Stimulated activated CD4-positive, alpha-beta T cell treated with anti-CD3 and anti-CD28 coated beads, TNF-alpha, amount 100 ng/mL, for 24 hours (primary cell): Measurements from ENCODE around the gene E2F1.

ENCODE experiments used
- DNase-seq, 3 experiments: peaks; one replicate each; pipeline ENCODE4 v3.0.0-alpha.2; 2020; ENCODE audit warnings: low read depth in 3 of 3

E2F1 gene

DNA sequence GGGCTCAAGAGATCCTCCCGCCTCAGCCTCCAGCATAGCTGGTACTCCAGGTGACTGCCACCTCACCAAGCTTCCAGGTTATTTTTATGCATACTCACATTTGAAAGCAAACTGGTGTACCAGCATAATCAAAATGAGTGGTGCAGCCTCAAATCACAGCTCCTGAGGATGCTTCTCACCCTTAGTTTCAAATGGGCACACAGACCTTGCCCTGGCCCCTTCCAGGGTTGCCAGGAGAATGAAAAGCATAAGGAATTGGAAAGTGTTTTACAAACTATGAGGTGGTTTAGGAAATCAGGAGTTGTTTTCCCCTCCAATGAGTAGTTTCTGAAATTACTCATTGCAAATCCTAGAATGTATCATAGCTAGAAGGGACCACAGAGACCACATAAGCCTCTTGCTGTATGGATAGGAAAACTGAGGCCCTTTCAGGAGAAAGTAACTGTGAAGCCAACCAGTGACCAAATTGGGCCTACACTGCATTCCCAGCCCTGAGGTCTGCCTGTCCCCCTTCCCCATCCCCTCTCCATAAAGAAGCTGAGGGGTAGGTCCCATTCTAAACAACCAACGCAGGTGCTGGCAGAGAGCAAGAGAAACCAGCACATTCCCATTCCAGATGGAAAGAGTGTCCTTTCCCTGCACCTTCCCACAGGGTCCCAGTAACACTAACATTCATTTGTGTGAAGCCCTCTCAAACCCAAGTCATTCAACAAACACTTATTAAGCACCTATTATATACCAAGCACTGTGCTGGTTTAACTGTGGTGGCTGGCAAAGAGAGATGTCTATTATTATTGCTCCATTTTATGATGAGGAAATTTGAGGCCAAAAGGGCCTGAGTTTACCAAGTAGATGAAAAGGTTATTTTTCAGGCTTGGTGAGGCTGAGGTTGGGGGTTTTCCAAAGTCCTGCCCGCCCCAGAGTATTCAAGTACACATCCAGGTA is 2.1 kb upstream of the E2F1 start:
- DNase-seq = no peak

- DNase-seq = no peak
Measured at GRCh38 chr20:33687370-33687915, 1.3 kb upstream of the E2F1 start.

DNA sequence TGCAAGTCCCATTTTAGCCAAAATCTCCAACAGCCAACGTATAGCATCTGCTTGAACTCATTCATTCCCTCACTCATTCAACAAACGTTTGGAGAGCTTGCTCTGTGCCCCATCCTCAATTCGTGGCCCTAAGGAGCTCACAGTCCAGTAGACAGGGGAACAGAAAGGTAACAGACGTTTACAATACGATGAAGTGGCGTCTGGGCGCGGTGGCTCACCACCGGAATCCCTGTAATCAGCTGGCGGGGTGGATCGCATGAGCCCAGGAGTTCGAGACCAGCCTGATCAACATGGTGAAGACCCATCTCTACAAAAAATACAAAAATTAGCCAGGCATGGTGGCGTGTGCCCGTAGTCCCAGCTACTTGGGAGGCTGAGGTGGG is 790 bp upstream of the E2F1 start:
- DNase-seq = no peak

- peak; percentile 29 to 80 (median 57) for DNase-seq
Measured at GRCh38 chr20:33685328-33686099, 671 bp downstream of the E2F1 start.

- DNase-seq = no peak
Measured at GRCh38 chr20:33684533-33685327, 1.5 kb downstream of the E2F1 start.

- no peak for DNase-seq
Measured at GRCh38 chr20:33681728-33682353, 4.3 kb downstream of the E2F1 start.

DNA sequence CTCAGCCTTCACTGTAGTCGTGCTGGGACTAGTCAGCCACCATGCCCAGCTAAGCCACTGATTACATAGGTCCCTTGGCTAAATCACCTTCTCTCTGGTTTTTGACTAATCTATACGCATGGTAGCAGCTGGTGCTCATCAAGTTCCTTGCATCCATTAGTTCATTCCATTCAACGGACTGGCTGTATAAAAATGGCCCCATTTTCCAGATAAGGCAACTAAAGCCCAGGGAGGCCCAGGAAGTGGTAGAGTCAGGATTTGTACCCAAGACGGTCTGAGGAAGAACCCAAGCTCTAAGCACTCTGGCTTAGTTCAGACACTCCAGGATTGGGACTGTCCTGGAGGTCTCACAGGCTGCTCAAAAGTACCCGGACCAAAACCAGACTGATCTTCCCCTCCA is 4.9 kb downstream of the E2F1 start:
- no peak for DNase-seq

GRCh38 chr20:33680686-33681085 is 5.5 kb downstream of the E2F1 start:
- no peak for DNase-seq

- DNase-seq = no peak
Measured at GRCh38 chr20:33679758-33680485, 6.3 kb downstream of the E2F1 start.

GRCh38 chr20:33677991-33678702 is 8.0 kb downstream of the E2F1 start:
- DNase-seq = no peak

GRCh38 chr20:33676652-33677645 is 9.2 kb downstream of the E2F1 start:
- DNase-seq = no peak

- no peak for DNase-seq
Measured at GRCh38 chr20:33676121-33676520, 10.1 kb downstream of the E2F1 start.

- no peak for DNase-seq
Measured at GRCh38 chr20:33675136-33675959, 10.8 kb downstream of the E2F1 start.

DNA sequence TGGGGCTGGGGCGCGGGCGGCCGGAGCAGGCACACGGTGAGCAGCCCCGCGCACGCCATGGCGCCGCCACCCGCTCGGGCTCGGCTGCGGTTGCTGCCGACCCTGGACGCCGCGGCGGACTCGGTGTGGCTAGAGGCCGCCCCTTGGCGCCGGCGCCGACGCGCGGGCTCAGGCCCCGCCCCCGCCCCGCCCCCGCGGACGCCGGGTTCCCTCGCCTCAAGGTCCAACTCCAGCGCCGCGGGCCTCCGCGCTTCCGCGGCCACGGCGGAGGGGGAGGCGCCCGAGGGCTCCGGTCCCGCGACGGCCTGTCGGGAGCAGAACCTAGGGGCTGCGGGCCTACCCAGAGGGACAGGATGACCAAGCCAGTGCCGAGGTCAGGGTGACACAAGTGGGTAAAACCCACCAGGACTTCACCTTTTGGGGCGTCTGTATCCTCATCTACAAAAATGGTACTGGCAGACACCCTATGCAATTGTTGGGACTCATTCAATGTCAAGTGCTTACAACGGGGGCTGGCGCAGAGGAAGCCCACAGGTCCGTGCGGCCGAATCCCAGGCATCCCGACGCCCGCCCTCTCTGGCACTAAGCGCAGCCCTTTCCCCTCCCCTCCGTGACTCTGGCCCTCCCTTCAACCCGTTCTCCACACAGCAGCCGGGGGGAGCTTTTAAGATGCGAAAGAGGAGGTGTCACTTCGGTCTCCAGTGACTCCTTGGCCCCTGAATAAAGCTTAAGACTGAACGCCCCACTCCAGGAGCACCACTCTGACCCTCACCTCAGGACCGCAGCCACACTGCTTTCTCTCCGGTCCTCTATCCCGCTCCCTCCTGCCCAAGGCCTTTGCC is 11.7 kb downstream of the E2F1 start, which contains the start of gene NECAB3:
TSS of gene NECAB3 (minus strand) at position 135 of the 842 bp plus-strand sequence. CDS start at position 59, 76 bp downstream.
- DNase-seq = peak in 2 of 3 experiments; percentile 30 to 66

DNA sequence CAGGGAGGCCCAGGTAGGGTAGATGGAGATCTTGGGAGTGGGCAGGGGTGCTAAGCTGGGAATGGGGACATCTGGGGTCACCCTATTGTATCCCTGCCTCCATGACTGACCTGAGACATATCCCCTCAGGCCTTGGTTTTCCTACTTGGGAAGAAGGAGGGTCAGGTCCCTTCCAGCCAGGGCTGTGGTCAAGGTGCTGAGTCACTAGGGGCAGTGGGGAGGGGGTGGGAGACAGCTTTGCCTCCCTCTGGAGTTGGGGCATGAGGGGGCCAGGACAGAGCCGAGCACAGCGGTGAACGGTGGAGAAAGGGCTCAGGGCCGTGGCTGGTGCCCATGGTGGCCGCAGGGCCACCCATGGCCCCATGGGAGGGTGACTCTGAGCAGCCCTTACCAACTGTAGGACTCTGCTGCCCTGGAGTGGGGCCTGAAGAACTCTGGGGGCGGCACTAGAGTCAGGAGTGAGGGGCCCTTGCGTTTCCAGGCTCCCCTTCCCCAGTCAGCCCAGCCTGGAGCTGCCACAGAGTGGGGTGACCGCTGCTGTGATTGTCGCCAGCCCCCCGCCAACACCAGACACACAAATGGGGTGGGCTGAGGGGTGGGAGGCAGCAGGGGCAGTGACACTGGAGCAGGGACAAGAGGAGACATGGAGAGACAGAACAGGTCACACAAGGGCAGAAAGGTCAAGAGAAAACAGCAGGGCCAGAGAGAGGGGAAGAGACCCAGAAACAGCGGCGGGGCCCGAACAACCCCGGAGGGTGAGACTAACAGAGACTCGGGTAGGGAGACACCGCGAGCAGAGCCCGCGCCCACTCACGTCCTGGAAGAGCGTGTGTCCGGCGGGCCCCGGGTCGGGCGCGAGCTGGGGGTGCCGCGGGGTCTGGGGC is 12.5 kb downstream of the E2F1 start:
- no peak for DNase-seq

DNA sequence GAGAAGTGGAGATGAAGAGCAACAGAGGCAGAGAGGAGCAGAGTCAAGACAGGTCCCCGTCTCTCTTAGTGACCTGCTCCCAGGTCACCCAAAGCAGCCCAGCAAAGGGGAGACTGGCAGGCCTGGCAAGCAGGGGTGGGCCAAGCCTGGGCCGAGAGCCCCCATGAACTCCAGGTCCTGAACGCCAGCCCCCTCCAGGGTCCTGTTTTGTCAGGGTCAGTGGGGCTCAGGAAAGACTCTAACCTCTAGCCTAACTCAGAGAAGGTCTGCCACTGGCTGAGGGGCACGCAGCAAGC is 13.1 kb downstream of the E2F1 start:
- DNase-seq = no peak
